Adipocyte (in vitro differentiated cells): ENCODE results near the gene GPR156.

Experiments
- DNase-seq: peaks from one replicate; pipeline ENCODE4 v3.0.0-alpha.2; 2015; ENCODE audit warnings: low read depth
- H3K27me3 ChIP-seq: replicated peaks from 2 replicates; pipeline ENCODE4 v1.7.0; 2013; ENCODE audit warnings: mild to moderate bottlenecking, low read length, moderate library complexity; ENCODE audit not compliant: control insufficient read depth, insufficient read depth
- H3K36me3 ChIP-seq: 2 replicates; pipeline ENCODE4 v1.7.0; 2013; ENCODE audit warnings: low read length, mild to moderate bottlenecking, moderate library complexity; ENCODE audit not compliant: control insufficient read depth, insufficient read depth, severe bottlenecking
- H3K4me1 ChIP-seq: 2 replicates; pipeline ENCODE4 v1.7.0; 2013; ENCODE audit warnings: mild to moderate bottlenecking, low read length, moderate library complexity; ENCODE audit not compliant: control insufficient read depth, insufficient read depth
- H3K4me3 ChIP-seq: 2 replicates; pipeline ENCODE4 v1.7.0; 2013; ENCODE audit warnings: mild to moderate bottlenecking, low read length, moderate library complexity
- H3K9ac ChIP-seq: 2 replicates; pipeline ENCODE4 v1.7.0; 2013; ENCODE audit warnings: mild to moderate bottlenecking, low read length, moderate library complexity
- H3K9me3 ChIP-seq: 2 replicates; pipeline ENCODE4 v1.7.0; 2013; ENCODE audit warnings: mild to moderate bottlenecking, low read length, moderate library complexity; ENCODE audit not compliant: control insufficient read depth

GPR156 gene

DNA sequence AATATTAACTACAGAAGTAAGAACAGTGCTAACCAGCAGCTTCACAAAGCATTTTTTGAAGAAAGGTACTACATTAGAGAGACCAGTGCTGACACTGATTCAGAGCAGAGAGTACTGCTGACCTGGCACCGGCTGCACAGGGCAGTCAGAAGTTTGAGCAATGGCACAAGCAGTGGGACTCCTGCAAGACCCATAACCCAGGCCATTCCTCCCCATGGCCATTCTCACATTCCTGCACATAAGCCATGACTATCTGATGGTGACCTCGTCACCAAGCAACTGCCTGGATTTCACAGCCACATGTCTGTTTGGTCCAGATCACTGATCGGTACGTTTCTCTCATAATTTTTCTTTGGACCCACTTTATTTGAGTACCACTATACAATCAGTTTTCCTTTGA, 88.7 kb downstream of the GPR156 start:
- no peak overlapping the region for H3K9ac ChIP-seq
- no peak for DNase-seq
- no peaks in the 10 kb centered on the region for H3K9me3 ChIP-seq
- H3K4me1 ChIP-seq = peaks cover 3% of the 10 kb centered on the region
- no peak overlapping the region for H3K4me3 ChIP-seq
- no peaks in the 10 kb centered on the region for H3K36me3 ChIP-seq
- H3K27me3 ChIP-seq = no peaks in the 10 kb centered on the region

DNA sequence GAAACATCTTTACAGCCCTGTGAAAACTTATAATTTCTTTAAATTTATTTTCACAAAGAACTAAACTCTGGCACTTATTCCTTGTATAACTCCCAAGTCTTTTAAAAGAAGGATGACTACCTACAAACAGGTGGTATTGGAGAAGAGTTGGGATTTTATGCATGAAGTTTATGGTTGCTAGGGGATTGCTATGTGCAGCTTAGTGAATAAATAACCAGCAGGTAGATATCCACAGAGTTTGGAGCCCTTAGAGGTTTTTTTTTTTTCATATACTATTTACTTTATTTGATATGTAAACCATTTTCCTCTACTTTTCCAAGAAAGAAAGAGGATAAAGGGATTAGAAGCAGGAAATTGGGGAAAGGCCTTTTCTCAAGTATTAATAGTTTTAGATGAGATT, 91.5 kb downstream of the GPR156 start:
- no peak for DNase-seq
- Histone ChIP-seq H3K4me1 (peaks cover 3% of the 10 kb centered on the region), H3K9ac (no peak overlapping the region), H3K27me3 (no peaks in the 10 kb centered on the region), H3K4me3 (no peak overlapping the region), H3K9me3 (no peaks in the 10 kb centered on the region), H3K36me3 (no peaks in the 10 kb centered on the region)

DNA sequence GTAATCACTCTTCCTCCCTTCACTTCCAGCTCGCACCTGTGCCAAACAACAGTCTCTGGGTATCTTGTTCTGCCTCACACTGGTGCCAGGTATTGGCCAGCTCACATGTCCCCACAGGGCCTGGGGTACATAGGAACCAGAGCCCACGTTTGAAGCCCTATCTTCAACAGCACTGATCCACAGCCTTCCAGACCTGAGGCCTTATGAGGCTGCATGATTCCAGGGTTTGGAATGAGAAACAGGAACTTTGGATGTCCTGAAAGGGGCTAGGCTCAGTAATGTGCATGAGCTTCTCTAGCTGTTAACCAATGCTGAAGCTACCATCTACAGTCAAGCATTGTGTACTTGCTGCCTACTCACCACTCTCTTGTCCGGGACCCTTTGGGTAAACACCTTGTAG, 92.4 kb downstream of the GPR156 start:
- DNase-seq = no peak
- Histone ChIP-seq H3K36me3 (no peaks in the 10 kb centered on the region), H3K27me3 (no peaks in the 10 kb centered on the region), H3K9ac (no peak overlapping the region), H3K9me3 (no peaks in the 10 kb centered on the region), H3K4me3 (no peak overlapping the region), H3K4me1 (peaks cover 3% of the 10 kb centered on the region)

DNA sequence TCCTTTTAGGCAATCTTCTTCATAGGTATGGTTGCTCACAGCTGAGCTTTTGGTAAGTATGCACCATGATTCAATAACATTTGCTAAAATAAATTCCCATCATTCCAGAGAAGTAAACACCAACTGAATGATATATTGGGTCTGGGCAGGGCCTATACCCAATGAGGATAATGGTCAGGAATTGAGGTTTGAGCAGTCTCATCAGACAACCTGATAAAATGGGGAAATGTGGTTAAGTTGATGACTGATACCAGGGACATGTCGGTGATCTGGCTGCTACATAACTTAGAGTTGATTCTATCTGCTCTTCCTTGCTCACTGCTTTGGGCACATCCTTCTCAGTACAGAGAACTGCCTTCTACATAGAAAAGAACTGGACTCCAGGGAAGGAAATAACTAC, 92.9 kb downstream of the GPR156 start:
- DNase-seq = no peak
- no peak overlapping the region for H3K4me3 ChIP-seq

DNA sequence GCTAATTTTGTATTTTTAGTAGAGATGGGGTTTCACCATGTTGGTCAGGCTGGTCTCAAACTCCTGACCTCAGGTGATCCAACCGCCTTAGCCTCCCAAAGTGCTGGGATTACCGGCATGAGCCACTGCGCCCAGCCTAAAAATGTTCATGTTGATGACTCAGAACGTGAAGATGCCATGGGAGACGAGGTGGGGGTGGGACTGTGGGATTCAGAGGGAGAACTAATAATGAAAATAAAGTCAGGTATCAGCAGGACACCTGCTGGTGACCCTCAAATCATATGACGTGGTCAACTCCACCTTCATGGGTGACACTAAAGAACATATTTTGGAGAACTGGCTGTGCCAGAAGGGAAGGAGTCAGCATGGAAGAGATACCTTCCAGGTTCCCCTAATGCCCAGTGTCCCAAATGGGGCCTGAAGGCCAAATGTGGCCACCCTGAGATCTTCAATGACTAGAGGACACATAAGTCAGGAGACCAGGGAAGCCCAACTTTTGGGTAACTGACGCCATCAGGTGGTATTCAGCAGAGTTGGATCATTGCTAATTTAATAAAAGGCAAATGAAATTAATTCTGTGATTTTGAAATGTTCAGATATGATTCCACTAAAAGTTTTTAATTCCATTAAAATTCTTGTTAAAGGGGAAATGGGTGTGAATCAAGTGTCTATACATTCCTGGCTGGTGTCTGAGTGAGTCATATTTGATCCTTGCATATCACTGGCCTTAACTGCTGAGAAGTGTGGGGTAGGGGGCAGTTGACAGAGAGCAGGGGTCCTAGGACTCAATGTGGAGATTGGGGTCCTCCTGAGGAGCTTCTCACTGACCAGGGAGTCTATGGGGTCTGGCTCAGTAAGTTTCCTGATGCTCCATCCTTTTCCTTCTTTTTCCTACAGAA, 102.2 kb downstream of the GPR156 start:
- Histone ChIP-seq H3K4me1 (peaks cover 9% of the 10 kb centered on the region), H3K9me3 (no peaks in the 10 kb centered on the region), H3K27me3 (no peaks in the 10 kb centered on the region), H3K36me3 (no peaks in the 10 kb centered on the region), H3K9ac (no peak overlapping the region), H3K4me3 (no peak overlapping the region)
- DNase-seq = peak; percentile 78

More for the DNA sequence above, 92.9 kb downstream of the GPR156 start:
- Histone ChIP-seq H3K27me3 (no peaks in the 10 kb centered on the region), H3K9ac (no peak overlapping the region), H3K4me1 (peaks cover 3% of the 10 kb centered on the region), H3K36me3 (no peaks in the 10 kb centered on the region), H3K9me3 (no peaks in the 10 kb centered on the region)

DNA sequence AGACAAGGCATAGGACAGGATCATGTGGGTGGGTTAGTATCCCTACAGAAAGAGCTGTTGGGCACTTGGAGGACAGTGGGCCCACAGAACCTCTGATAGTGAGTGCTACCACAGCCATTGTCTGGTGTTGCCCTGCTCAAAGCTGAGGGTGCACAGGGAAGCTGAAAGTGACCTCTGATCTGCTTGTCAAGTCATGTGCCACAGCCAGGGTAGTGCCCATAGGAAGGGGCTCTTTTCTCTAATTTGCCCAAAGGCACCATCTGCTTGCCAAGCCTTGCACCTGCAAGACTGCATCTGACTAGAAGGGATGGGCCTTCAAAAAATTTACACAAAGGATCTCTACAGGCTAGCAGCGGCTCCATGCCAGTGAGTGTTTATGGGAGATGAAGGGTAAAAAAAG, 103.4 kb downstream of the GPR156 start:
- no peak for DNase-seq
- H3K9me3 ChIP-seq = no peaks in the 10 kb centered on the region
- peaks cover 21% of the 10 kb centered on the region for H3K4me1 ChIP-seq
- no peaks in the 10 kb centered on the region for H3K36me3 ChIP-seq
- no peak overlapping the region for H3K9ac ChIP-seq
- H3K27me3 ChIP-seq = no peaks in the 10 kb centered on the region
- H3K4me3 ChIP-seq = no peak overlapping the region

DNA sequence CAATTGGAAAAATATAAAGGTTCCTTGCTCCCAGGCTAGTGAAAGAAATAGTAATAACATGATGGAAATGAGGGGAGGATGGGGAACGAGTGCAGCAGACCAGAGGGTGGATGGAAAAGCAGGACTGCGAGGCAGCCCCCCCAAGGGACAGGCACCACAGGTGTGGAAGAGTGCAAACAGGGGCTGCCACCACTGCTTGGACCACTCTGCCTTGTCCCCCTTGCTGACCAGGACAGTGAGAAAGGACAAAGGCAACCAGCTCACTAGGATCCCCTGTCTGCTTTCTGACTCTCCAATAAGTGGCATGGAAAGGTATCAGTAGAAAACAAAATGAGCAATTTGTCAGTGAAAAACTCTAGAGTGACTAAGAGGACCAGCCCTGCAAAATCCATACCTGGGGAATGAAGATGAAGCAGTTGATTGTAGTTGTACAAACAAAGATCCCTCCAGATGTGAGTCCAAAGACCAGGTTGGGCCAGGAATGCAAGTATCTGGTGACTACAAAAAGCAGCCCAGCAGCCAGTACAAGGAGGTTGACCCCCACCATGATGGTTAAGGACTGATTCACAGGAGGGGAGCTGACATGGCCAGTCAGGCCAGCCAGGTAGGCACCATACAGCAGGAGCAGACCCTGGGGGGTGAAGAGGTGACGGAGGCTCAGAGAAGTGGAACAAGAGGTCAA, 104.2 kb downstream of the GPR156 start:
- DNase-seq = no peak
- Histone ChIP-seq H3K4me1 (peaks cover 21% of the 10 kb centered on the region), H3K4me3 (no peak overlapping the region), H3K36me3 (no peaks in the 10 kb centered on the region), H3K27me3 (no peaks in the 10 kb centered on the region), H3K9ac (no peak overlapping the region), H3K9me3 (no peaks in the 10 kb centered on the region)

DNA sequence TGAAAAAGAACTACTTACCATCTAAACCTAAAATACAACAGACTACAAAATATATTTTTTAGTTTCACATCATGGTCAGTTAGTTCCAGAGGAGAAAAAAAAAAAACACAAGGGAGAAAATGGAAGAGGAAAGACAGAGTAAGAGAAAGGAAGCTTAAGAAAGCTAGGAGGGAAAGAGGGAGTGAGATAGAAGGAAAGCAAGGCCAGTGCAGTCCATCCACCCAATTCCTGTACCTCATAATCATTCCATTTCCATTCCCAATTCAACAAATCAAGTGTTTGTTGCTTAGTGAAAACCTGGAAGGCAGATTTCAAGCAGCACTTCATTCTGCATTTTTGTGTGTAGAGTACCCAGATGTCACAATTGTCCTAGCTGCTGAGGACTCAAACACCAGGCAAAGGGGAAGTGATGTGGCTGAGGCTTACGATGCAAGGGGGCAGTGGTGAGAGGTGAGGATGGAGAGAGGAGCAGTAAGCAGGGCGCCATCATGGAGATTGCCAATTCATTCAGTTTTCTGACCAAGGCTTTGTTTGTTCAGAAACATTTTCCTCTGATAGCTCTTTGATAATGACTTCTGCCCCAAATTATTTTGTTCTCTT, 107.2 kb downstream of the GPR156 start:
- no peaks in the 10 kb centered on the region for H3K9me3 ChIP-seq
- H3K36me3 ChIP-seq = no peaks in the 10 kb centered on the region
- peak overlapping the region; percentile 63 for H3K4me3 ChIP-seq
- peak; percentile 44 for DNase-seq
- no peaks in the 10 kb centered on the region for H3K27me3 ChIP-seq
- H3K9ac ChIP-seq = peak overlapping the region; percentile 49
- H3K4me1 ChIP-seq = peaks cover 21% of the 10 kb centered on the region

DNA sequence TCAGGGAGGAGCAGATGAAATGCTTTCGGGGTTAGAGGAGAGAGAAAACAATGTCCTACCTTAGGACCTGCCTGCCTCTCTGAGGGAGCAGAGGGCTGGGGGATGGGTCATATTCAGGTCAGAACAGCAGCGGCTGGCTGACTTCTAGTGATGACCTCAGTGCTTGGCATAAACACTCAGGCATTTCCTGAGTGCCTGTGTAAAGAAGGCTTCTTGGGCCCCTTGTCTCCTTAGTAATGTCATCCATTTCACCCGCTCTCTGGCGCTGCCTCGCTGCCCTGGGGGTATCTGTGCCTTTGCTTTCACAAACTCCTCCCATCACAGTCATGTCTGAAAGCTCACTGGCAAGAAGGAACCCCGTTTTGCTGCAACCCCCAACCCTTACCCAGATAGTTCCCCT, 107.9 kb downstream of the GPR156 start:
- Histone ChIP-seq H3K36me3 (no peaks in the 10 kb centered on the region), H3K9me3 (no peaks in the 10 kb centered on the region), H3K9ac (peak overlapping the region; percentile 49), H3K27me3 (no peaks in the 10 kb centered on the region), H3K4me3 (peak overlapping the region; percentile 63), H3K4me1 (peaks cover 24% of the 10 kb centered on the region)
- DNase-seq = peak; percentile 86

DNA sequence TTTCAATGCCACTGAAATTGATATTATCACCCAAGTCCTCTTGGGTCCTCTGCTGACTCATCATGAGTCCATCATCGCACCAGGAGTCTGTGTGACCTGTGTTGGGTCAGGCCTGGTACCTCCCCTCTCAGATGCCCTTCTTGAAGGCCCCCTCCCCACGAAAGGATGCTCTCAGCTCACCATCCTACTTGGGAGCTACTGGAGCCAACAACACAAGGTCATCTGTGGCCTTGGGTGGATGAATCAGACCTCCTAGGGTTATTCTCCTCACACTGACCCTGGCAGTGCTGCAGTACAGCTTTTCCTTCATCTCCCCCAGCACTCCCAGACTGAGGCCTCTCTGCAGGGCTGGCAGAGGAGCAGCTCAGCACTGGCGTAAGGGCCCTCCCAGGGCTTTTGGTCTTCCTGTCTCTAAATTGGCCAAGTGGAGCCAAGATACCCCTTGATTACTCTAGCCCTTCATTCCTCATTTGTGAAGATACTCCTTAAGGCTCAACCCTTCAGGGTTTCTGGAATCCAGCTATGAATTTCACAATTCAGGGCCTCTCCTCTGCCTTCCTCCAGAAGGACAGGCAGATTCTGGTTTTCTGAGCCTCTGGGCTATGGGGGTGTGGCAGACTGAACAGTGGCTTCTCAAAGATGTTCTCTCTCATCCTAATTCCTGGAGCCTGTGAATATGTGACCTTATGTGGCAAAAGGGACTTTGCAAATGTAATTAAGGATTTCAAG, 110.0 kb downstream of the GPR156 start:
- Histone ChIP-seq H3K9ac (no peak overlapping the region), H3K4me3 (no peak overlapping the region), H3K4me1 (peaks cover 27% of the 10 kb centered on the region), H3K27me3 (no peaks in the 10 kb centered on the region), H3K36me3 (no peaks in the 10 kb centered on the region), H3K9me3 (no peaks in the 10 kb centered on the region)
- DNase-seq = no peak
